NCI-H2081 (cell line): ENCODE results near the gene TNNT2.

Source experiments
- DNase-seq, 2 experiments: peaks; one replicate each; lab custom pipeline; 2025; lab: John Stamatoyannopoulos, UW

TNNT2 gene

DNA sequence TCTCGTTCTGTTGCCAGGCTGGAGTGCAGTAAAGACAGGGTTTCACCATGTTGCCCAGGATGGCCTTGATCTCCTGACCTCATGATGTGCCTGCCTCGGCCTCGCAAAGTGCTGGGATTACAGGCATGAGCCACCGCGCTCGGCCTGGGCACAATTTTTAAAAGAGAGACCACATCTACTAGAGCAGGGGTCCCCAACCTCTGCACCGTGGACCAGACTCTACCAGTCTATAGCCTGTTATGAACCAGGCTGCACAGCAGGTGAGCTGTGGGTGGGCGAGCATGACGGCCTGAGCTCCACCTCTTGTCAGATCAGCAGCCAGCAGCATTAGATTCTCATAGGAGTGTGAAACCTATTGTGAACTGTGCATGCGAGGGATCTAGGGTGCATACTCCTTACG is 20.8 kb downstream of the TNNT2 start:
- DNase-seq: no peak

DNA sequence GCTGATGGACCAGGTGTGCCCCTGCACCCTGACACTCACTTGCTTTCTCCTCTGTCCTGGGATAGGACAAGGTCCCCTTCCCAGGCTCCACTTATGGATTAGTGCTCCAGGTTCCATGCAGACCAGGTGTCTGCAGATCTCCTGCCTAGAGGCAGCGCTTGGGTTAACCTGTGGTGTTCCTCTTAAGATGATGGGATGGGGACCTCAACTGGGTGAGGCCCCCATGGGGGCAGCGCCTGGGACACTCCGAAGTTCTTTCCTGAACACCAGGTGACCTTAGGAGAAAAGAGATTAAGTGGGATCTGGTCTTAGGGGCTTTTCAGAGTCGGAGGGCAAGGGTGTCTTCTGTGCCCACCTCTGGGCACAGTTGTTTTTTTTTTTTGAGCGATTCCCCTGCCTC is 21.2 kb downstream of the TNNT2 start:
- no peak for DNase-seq

DNA sequence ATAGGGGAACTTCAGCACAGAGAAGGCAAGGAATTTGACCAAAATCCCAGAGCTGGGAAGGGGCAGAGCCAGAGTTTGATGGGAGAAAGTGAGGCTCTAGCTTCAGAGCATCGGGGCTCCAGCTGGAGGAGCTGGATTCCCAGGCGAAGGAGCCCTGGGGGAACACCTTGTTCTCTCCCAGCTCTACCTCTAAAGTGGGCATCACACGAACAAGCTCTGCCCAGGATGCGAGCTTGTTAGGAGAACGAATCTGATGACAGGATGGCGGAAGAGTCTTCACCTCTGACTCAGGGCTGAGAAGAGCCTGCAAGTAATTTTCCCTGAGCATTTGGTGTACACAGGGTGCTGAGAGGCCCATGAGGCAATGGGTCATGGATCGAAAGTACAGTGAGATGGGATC is 22.0 kb downstream of the TNNT2 start:
- no peak for DNase-seq

DNA sequence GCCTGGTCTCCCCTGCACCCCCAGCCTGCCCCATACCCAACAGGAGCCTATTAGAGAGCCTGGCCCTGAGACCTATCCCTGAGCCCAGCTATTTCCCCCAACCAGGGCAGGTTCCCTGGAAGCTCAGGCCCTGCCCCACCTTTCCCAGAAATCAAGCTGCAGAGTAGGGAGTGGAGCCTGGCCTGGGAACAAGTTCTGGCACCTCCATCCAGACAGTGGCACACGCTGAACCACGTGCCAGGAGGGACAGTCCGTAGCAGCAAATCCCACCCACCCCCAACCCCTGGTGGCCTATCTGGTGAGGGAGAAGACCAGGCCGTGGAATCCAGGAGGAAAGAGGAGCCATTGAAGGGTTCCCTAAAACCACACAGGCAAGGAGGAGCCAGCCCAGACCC is 22.6 kb downstream of the TNNT2 start:
- DNase-seq: no peak

DNA sequence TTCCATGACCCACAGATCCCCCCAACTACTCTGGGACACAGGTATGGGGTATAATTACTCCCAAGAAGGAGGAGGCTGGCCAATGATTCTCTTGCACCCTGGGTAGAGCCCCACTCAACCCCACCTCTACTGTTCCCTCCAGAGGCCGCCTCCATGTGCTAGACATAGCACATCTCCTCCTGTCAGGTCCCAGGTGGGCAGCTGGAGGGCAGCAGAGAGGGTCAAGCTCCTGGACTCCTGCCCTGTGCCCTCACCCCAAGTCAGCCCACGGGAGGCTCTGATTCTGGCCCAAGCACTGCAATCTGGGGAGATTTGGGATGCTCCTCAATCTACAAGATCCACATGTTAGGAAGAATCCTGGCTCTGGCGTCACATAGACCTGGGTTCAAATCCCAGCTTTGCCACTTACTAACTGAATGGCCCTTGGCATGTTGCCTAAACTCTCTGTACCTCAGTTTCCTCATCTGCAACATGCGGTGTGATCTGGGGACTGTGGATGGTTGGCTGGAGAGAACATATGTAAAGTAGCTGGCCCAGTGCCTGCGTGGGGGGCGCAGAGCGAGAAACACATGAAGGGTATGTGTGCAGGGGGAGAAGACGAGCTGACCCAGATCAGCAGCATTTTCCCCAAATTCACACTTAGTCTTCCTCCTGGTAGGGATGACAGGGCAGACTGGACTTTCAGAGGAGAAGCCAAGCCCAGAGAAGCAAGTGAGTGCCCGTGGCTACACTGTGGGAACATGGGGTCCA is 23.2 kb downstream of the TNNT2 start:
- no peak for DNase-seq

DNA sequence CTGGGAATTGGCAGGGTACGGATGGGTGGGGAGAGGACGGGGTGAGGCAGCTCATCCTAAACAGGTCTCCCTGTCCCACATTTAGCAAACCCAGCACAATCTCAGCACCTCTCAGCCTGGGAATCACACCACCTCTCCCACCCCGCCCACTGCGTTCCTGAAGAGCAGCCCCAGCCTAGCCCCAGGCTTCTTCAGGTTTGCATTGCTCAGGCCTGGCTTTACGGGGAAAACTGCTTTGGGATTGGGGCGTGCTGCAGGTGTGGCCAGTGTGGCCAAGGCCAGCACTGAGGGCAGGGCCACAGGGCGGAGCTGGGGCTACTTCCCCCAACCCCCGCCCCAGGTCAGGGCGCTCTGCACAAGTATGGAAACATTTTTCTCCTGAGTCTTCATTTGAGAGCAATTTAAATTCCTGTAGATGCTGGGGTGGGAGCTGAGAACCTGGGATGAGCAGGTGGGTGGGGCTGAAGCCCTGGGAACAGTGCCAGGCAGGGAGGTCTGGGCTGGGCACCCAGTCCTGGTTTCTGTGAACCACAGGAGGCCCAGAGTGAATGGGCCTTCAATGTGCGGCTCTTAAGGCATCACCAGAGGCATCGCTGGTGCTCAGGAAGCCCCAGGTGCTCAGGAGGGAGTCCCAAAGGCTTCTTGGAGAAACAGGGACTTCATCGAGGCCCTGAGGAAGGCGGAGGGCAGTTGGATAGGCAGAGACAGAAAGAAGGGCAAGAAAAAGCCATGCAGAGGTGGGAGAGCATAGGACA is 24.1 kb downstream of the TNNT2 start:
- DNase-seq: no peak

DNA sequence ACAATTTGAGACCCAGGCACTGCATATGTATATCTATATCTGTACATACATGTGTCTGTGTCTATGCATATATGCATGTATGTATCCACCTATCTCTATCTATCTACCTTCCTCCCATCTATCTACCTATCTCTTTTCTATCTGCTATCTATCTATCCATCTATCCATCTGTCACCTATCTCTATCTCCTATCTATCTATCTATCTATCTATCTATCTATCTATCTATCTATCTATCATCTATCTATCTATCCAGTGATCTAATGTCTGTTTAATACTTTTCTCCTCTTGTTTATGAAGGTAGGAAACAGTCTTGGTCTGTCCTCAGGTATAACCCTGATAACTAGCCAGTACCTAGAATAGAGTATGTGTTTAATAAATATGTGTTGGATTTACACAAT is 25.9 kb downstream of the TNNT2 start:
- no peak for DNase-seq

DNA sequence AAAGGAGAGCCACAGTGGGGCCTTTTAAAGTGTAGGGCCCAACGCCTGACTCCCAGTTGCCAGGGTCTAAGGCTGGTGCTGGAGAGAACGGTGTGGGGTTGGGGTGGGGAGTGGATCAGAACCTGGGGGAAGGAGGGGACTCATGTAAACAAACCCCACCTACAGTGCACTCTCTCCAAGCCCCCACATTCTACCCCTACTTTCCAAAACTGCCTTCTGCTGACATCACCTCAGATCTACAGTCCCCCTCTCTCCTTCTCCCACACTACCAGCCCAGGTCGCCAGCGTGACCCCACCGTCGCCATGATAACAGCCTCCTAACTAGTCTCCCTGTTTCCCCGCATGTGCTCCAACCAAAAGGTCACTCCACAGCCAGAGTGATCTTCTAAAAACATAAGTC is 26.6 kb downstream of the TNNT2 start:
- no peak for DNase-seq

DNA sequence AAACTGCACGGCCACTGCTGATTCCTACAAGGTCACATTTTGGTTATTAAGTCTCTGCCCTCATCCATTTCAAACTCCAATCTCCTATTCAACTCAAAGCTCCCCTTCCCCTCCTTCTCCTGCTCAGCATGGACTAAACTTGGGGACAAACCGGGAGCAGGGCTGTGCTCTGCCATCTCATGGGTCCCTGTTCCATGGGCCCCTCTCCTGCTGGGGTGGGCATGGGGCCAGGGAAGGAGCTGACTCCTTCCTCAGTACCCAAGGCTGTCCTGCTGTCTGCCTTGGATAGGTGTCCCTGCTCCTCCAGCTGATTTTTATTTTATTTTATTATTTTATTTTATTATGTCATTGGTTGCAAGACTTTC is 27.1 kb downstream of the TNNT2 start:
- no peak for DNase-seq

DNA sequence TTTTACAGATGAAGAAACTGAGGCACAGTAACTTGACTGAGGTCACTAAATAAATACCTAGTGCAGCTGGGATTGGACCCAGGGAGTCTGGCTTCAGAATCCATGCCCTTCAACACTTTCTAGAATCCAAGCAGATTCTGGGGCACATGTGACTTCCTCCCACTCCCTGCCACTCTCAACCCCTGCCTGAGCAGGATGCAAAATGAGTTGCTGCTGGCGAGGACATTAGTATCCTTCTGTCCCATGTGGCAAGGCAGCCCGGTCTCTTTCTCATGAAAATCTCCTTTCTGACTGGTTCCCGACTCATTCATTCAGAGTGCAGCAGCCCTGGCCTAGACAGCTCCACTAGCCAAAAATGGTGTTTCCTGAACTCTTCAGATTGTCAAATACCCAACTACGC is 28.4 kb downstream of the TNNT2 start:
- no peak for DNase-seq

DNA sequence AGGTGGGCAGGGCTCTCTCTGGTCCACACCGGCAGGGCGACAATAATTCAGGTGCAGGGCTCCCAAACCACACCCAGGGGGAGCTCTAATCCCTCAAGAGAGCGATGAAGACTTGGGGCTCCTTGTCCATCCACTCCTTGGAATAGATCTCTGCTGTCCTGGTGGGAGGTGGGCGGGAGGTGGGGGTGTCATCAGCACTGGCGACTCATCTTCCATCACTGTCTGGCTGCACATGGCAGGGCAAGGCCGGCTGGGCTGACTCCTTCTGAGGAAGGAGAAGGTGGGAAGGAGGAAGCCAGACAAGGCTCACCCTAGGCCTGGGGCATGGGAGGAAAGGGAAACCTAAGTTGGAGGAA is 29.3 kb downstream of the TNNT2 start:
- peak; percentile 31 to 46 for DNase-seq

DNA sequence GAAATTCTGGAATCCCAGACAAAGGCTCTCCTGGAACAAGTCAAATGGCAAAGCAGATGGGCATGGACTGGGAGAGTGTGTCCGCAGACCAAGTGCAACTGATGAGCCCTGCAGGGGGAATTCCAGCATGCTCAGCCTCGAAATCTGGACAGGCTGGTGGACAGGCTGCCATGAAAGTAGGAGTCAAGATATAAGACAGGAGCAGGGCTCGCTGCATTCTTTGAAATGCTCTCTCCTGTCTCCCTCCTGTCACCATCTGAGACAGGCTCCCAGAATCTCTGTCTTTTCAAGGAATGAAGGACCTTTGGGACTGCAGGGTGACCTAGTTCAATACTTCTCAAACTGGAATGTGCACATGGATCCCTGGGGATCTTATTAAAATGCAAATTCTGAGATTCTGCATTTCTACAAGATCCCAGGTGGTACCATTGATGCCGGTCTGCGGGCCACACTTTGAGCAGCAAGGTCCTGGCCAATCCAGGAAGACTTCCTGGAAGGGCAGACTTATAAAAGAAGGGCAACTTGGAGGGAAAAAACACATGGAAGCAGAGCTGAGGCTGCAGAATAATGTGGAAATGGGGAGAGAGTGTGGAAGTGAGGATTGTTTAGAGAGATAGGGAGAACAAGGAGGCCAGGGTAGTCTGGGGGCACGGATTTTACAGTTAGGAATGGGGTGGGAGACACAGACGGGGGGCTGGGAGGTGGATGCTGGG is 29.8 kb downstream of the TNNT2 start:
- DNase-seq: no peak

DNA sequence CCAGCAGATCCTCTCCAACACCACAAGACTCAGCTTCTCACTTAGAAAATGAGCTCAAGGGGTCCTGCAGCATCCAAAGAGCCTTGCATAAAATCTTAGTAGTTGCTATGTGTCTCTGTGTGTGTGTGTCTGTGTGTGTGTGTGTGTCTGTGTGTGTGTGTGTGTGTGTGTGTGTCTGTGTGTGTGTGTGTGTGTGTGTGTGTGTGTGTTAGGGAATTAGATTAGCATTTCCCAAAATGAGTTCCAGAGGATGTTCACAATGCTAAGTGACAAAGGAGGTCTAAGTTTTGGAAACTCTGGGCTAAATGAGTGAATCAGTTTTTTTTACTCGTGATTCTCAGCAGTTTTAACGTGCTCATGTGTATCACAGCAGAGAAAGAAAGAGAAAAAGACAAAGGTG is 30.5 kb downstream of the TNNT2 start:
- no peak for DNase-seq

DNA sequence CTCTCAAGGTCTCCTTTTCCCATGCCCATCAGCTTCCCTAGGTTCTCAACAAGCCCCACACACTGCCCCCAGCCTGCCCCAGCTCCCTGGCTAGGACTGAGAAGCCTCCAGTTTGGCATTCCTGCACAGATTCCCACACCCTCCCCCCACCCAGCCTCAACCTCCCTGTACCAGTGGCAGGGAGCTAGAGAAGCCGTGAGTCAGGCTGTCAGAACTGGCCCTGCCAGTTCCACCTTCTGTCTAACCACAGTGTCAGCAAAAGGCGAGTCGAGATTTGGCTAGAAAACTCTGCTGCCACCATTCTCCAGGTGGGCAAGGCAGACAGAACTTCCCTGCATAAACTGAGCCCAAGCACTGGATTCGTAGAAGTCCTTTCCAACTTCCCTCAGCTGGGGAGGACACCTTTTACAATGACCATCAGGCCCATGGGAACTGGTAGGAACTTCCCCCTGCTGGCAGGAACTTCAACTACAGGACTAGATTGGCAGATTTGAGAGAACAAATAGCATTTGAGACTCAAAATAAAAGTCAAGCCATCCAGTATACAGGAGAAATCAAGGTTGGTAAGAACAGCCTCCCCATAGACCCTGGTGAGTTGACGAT is 31.0 kb downstream of the TNNT2 start:
- DNase-seq: peak in 1 of 2 experiments; percentile 22

DNA sequence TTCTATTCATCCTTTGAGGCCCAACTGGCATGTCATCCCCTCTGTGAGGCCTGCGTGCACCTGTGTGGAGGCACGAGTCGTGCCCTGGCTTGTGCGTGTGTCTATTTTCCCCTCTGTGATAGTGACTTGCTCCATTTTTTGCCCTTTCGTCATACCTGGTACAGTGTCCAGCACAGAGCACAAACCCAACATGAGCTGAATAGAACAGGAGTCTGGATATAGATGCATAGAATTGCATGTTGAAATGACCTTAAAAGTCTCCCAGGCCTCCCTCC is 32.5 kb downstream of the TNNT2 start:
- DNase-seq: no peak

DNA sequence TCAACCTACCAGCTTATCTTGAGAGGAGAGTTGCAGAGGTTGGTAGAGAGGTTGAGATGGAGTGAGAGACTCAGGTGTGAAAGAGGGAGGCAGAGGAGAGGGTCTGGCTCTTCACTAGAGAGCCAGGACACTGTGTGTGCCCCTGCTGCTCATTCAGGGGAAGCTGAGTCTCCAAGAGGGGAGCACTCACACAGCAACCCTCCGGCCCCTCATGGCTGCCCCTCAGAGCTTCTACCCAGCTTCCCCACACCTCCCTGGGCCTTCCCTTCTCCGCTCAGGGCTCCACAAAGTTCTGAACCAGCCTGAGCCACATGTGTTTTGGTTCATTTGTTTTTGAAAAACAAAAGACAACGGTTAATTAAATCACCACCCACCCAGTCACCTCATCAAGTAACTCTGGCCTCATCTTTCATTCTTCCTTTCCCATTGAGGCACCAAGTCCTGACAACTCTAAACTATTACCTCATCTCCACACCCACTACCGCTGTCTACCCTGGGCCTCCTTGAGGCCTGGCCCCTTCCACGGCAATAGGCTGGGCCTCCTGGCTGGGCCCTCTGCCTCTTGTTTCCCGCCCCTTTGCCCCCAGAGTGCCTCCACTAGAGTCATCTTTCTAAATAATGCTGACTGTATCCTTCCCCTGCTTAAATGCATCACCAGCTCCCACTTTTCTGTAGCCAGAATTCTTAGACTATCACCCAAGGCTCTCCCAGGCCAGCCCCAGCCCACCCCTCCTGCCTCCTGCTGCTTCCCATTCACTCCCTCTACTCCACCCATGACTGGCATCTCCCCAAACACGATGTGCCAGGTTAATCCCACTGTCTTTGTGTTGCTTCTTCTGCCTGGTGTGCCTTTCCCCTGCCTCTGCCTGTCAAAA is 33.0 kb downstream of the TNNT2 start:
- no peak for DNase-seq

DNA sequence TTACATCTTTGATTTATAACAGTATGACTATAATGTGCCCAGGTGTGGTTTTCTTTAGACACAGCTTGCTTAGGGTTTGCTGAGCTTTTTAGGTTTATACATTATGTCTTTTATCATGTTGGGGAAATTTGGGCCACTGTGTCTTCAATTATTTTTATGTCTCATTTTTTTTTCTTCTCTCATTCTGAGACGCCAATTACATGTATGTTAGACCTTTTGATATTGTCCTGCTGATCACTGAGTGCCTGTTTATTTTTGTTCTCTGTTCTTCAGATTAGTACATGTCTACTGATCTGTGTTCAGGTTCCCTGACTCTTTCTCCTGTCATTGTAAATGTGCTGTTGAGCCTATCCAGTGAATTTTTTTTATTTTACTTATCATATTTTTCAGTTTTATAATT is 36.1 kb downstream of the TNNT2 start:
- DNase-seq: no peak

DNA sequence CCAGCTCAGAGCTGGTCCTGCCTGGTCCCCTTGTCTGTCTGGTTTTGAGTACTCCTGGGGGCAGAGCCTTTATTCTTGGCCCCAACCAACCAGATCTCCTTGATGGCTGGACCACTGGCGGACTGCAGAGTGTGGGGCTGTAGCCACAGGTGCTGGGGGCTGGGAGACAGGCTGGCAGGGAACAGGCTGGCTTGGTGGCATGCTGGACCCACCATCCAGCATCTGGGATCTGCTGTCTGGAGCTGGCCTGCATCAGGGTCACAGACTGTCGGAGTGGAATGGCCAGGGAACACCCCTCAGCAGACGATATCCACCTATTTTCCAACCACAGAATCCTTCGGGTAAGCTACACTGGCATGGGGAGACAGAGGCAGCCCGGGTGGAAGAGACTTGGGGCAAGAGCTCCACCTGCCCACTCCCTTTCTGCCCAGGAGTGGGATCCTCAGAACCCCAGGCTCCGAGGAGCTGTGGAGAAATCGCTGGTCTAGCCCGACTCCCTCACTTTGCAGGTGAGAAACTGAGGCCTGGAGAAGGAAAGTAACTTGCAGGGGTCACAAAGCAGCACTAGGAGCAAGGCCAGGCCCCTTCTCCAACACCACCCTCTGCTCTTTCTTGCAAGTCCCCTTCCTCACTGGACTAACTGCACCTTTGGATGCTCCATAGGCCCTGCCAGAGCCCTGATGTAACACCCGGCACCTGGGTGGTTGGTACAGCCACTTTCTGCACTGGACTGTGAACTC is 40.6 kb downstream of the TNNT2 start:
- no peak for DNase-seq

DNA sequence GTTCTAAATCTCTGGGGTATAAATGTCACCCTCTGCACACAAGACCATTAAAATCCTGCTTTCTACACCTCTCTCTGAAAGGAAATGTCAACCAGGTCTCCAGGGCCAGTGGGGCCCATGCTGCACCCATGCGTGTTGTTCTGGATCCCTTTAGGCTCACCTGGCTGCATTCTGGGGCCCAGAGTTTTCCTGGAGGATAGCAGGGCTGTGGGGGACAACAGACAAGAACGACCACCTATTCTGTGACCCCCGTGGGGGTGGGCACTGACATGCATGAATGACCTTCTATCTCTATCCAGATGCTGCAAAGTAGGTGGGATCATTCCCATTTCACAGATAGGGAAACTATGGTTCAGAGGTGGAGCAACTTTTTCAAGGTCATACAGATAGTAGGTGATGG is 41.6 kb downstream of the TNNT2 start:
- no peak for DNase-seq

DNA sequence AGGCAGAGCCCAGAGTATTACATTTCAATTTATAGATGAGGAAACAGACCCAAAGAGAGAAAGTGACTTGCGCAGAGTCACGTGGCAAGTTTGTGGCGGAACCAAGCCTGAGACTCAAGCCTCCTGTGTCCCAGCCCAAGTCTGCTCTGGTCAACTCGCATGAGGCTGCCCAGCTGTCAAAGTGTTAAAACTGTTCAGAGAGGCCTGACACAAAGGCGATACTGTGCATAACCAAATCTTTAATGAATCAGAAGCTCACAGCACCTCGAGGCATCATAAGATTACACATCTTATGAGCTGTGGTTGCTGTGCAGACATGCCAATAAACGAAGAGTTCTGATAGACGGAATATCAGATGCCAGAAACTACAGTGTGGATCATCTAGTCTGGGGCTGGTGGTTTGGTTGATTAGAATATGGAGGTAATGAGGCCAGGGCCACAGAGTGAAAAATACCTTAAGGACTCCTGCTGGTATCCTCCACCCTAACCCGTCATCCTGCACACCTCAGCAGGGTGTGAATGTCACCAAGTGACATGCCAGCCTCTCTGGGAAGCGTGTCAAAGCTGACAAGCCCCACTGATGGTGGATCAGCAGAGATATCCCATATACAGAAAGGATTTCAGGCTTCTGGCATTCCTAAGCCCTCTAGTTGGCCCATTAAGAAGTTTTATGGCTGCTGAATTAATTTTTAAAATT is 42.2 kb downstream of the TNNT2 start:
- DNase-seq: no peak
